ENCODE data around the gene OR51E1. TPM values are rescaled to one million over a fixed set of nuclear protein-coding genes. Genes with fewer than 3 reads are reported as not detected.

Gene OR51E1
- total and polyA plus RNA-seq, 10 of the 15 experiments (the other 5 are each of a cell fraction or from before 2014, with no cell fraction given): not detected

- TF ChIP-seq HSF1 (IDR thresholded peaks at IDR 0.05; ENCODE audit: low read depth, low read length): no peak
Observed at GRCh38 chr11:4643682-4644081, at the start of gene OR51E1 (continued).

GRCh38 chr11:4605057-4605456 lies 38.7 kb upstream of the OR51E1 start:
- H4K20me1 ChIP-seq (ENCODE audit: control insufficient read depth, insufficient read depth): no peaks in the 10 kb centered on the region
- no peaks in the 10 kb centered on the region for H3K27me3 ChIP-seq (replicated peaks in 1 of 2; ENCODE audit: control insufficient read depth in 2 of 2, insufficient read depth in 2 of 2, low read length in 1 of 2)
- H3K79me2 ChIP-seq (ENCODE audit: control insufficient read depth, insufficient read depth, low read length): peaks cover 3% of the 10 kb centered on the region; the same call in 1 of the 2 replicates
- no peak overlapping the region for H3K4me2 ChIP-seq (ENCODE audit: control insufficient read depth, insufficient read depth)
- POLR2A ChIA-PET: no interaction called here
- no peaks in the 10 kb centered on the region; the same call in 2 of the 3 replicates for H3K9me3 ChIP-seq (replicated peaks; ENCODE audit: control insufficient read depth, insufficient read depth, low read length)
- CTCF ChIA-PET: no interaction called here
- SMC1A ChIA-PET (ENCODE audit: uncharacterized antibody, unreplicated experiment): no interaction called here
- peaks cover 3% of the 10 kb centered on the region; the same call in 1 of the 2 replicates for H3K4me1 ChIP-seq (ENCODE audit: control insufficient read depth, insufficient read depth, low read length)
- TF ChIP-seq PKNOX1 (IDR thresholded peaks at IDR 0.05) (no peak), SREBF1 (IDR thresholded peaks at IDR 0.05; ENCODE audit: low read length) (no peak), DPF2 (IDR thresholded peaks at IDR 0.05) (no peak)
- FAIRE-seq (no peak), ATAC-seq (no peak), DNase-seq (ENCODE audit: low read depth, low spot score) (no peak)
- intact Hi-C loops (cut with micrococcal nuclease; ENCODE audit: unreplicated experiment) (no loop called here), in situ Hi-C loops (cut with MboI) (no loop called here)
- no peak overlapping the region for H3K27ac ChIP-seq (ENCODE audit: control insufficient read depth, insufficient read depth)
- peaks cover 0 to 11% of the 10 kb centered on the region in 2 experiments; a peak in 3 of 4 replicates for H3K36me3 ChIP-seq (ENCODE audit: control insufficient read depth in 2 of 2, insufficient read depth in 2 of 2, low read length in 1 of 2)
- H2AFZ ChIP-seq (ENCODE audit: control insufficient read depth, low read depth, low read length): no peak overlapping the region
- no TSS peak for BruUV-seq (replicated peaks)
- RAD21 ChIA-PET (ENCODE audit: unreplicated experiment): no interaction called here
- no peak overlapping the region for H3K4me3 ChIP-seq
- no peak overlapping the region for H3K9ac ChIP-seq (ENCODE audit: control insufficient read depth, insufficient read depth, low read length)
- 98% methylated on average over 4 of the region's 4 CpGs for WGBS (ENCODE audit: insufficient coverage, insufficient replicate concordance, low lambda C conversion rate, missing lambda C conversion rate)
